Measurements from ENCODE around the gene MAGOHB.
"Not testable (repeated sequence)": the region's sequence is repeated elsewhere in the genome, so short reads cannot be mapped to it uniquely, and the experiment has no call there.

MAGOHB gene

DNA sequence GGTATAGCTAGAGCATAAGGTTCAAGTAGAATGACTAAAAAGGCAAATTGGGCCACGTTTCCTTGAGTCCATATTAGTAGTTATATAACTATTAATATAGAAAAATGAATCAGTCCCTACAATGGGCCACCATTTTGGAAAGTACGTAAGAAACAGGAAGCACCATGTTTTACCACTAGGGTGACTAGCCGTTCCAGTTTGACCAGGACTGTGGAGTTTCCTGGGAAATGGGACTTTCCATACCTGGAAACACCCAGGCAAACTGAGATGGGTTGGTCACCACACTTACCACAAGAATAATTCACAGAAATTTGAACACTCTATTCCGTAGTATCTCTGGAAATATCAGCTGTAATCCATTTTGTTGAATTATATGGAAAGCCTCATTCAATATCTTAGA, 2.1 kb upstream of the MAGOHB start:
- H3K4me3 ChIP-seq (replicated peaks; ENCODE audit: low read depth, low read length) = no peak overlapping the region
- no peak for DNase-seq (ENCODE audit: extremely low read depth, low read depth)
- TF ChIP-seq, protein P1, sequence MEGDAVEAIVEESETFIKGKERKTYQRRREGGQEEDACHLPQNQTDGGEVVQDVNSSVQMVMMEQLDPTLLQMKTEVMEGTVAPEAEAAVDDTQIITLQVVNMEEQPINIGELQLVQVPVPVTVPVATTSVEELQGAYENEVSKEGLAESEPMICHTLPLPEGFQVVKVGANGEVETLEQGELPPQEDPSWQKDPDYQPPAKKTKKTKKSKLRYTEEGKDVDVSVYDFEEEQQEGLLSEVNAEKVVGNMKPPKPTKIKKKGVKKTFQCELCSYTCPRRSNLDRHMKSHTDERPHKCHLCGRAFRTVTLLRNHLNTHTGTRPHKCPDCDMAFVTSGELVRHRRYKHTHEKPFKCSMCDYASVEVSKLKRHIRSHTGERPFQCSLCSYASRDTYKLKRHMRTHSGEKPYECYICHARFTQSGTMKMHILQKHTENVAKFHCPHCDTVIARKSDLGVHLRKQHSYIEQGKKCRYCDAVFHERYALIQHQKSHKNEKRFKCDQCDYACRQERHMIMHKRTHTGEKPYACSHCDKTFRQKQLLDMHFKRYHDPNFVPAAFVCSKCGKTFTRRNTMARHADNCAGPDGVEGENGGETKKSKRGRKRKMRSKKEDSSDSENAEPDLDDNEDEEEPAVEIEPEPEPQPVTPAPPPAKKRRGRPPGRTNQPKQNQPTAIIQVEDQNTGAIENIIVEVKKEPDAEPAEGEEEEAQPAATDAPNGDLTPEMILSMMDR (IDR thresholded peaks at IDR 0.05; ENCODE audit: low read depth, low read length, missing control alignments) = no peak

DNA sequence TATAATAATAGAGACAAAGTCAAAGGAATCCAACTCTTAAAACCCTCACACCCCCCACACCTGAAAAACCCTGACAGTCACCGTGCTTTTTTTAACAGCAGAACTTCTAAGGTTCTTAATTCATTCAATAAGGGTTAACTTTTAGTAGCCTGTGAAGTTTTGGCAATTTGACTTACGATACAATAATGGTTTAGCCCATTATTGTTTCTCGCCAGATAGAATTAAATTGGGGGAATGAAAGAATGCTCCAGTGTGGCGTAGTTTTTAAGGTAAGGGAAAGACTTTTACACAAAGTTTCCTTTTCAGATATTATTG, 604 bp upstream of the MAGOHB start:
- TF ChIP-seq, protein P1 (IDR thresholded peaks at IDR 0.05; ENCODE audit: low read depth, low read length, missing control alignments) = no peak
- DNase-seq (ENCODE audit: extremely low read depth, low read depth) = no peak
- H3K4me3 ChIP-seq (replicated peaks; ENCODE audit: low read depth, low read length) = peak overlapping the region; percentile 59

DNA sequence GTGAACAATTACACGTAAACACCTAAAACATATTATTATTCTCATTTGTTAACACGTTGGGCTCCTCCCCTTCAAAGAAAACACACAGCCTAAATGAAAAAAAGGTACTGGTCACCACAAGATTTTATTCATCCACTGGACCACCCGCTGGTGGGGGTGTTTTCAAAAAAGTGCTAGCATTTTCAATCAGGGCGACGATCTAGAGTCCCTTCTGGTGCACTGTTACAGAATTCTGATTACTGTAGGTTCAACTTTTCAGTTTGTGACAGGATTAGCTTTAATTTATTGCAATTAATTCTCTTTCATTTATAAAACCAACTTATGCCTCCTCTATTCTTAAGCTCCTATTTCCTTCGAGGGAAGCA, 443 bp downstream of the MAGOHB start:
- peak overlapping the region; percentile 59 for H3K4me3 ChIP-seq (replicated peaks; ENCODE audit: low read depth, low read length)
- TF ChIP-seq, protein P1 (IDR thresholded peaks at IDR 0.05; ENCODE audit: low read depth, low read length, missing control alignments) = no peak
- DNase-seq (ENCODE audit: extremely low read depth, low read depth) = no peak

DNA sequence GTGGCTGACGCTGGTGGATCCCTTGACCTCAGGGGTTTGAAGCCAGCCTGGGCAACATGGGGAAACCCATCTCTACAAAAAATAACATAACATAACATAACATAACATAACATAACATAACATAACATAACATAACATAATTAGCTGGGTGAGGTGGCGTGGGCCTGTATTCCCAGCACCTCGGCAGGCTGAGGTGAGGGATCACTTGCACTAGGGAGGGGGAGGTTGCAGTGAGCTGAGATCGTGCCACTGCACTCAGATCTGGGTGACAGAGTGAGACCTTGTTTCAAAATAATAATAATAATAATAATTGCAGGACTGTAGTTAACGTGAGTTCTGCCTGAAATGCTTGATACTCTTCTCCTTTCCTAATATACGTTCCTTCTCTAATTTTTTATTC, 1.3 kb downstream of the MAGOHB start:
- H3K4me3 ChIP-seq (replicated peaks; ENCODE audit: low read depth, low read length) = peak overlapping the region; percentile 59
- DNase-seq (ENCODE audit: extremely low read depth, low read depth) = no peak
- TF ChIP-seq, protein P1 (IDR thresholded peaks at IDR 0.05; ENCODE audit: low read depth, low read length, missing control alignments) = no peak

DNA sequence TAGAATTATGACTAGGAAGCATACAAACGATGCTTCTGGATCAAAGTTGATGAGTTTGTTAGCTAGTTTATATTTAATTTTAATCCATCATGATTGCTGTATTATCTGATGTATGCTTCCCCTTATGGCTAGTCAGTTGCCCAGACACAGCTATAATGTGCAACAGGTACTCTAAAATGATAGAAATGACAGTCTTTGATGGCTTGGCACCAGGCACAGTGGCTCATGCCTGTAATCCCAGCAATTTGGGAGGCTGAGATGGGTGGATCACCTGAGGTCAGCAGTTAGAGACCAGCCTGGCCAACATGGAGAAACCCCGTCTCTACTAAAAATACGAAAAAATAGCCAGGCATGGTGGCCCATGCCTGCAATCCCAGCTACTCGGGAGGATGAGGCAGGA, 2.2 kb downstream of the MAGOHB start:
- not testable (repeated sequence) for H3K4me3 ChIP-seq (replicated peaks; ENCODE audit: low read depth, low read length)

DNA sequence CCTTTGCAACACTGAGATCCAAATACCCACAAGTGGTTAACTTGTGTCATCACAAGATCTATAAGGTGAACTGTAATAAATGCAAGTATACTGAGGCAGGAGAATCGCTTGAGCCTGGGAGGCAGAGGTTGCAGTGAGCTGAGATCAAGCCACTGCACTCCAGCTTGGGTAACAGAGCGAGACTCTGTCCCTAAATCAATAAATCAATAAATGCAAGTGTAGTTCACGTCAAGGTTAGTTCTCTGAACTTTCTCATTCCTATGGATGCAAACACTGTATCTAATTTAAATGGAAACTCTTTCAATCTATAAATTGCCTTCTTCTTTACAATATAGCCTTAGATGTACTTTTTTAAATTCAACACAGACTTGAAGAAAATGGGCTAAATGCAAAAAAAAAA, 3.2 kb downstream of the MAGOHB start:
- no peak overlapping the region for H3K4me3 ChIP-seq (replicated peaks; ENCODE audit: low read depth, low read length)
- TF ChIP-seq, protein P1 (IDR thresholded peaks at IDR 0.05; ENCODE audit: low read depth, low read length, missing control alignments) = no peak
- DNase-seq (ENCODE audit: extremely low read depth, low read depth) = no peak

More for the DNA sequence above, 2.2 kb downstream of the MAGOHB start:
- DNase-seq (ENCODE audit: extremely low read depth, low read depth) = not testable (repeated sequence)

DNA sequence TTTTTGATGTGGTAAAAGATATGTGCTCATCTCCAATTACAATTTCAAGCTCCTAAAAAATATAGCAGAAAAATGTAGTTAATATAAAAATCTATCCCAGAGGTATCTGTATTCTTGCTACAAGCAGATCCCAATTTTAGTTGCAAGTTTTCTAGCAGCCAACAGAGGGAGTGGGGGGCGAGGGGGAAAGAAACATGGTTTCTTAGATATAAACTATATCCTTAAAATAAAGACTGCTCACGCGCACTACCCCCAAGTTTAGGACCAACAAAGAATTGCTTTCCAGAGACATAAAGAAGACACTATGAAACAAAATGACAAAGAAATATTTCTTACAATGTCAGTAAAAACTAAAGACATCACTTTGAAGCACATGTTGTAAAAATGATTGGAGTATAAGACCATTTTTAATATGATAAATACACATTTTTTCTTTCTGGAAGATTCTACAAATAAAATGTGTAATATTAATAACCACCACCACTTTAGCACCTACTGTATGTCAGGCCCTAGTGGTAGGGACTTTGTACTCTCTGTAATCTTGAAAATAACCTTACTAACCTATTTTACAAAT, 5.4 kb downstream of the MAGOHB start:
- DNase-seq (ENCODE audit: extremely low read depth, low read depth) = no peak
- no peak overlapping the region for H3K4me3 ChIP-seq (replicated peaks; ENCODE audit: low read depth, low read length)
- TF ChIP-seq, protein P1 (IDR thresholded peaks at IDR 0.05; ENCODE audit: low read depth, low read length, missing control alignments) = no peak

Measured in HFF-Myc (cell line).